GM13976 (cell line): Measurements from ENCODE around the gene REN.

ENCODE experiments used
- DNase-seq: peaks from one replicate; pipeline ENCODE4 v3.0.0; 2012; ENCODE audit warnings: low spot score
- CTCF ChIP-seq: IDR thresholded peaks from 2 replicates; pipeline ENCODE4 v1.5.1; 2012; ENCODE audit warnings: borderline replicate concordance, mild to moderate bottlenecking; ENCODE audit not compliant: insufficient read depth; ENCODE audit errors: extremely low read depth, missing control alignments, control extremely low read depth
- in situ Hi-C: fragments of 300-500 bp; cut with MboI; formaldehyde crosslinking; loops from one replicate; pipeline ENCODE4 v1.12.0; 2022; ENCODE audit warnings: low sequenced_read_pairs, mixed read lengths, inconsistent platforms; ENCODE audit not compliant: unreplicated experiment

REN gene

GRCh38 chr1:204180133-204180532 is 14.0 kb upstream of the REN start:
- no peak for DNase-seq

GRCh38 chr1:204178487-204179281 is 12.5 kb upstream of the REN start:
- in situ Hi-C loops, result no loop called here
- TF ChIP-seq CTCF, result no peak
- no peak for DNase-seq

More at GRCh38 chr1:204180133-204180532, 14.0 kb upstream of the REN start:
- in situ Hi-C loops, result no loop called here
- TF ChIP-seq CTCF, result no peak

GRCh38 chr1:204177133-204177532 is 11.0 kb upstream of the REN start:
- in situ Hi-C loops, result no loop called here
- TF ChIP-seq CTCF, result no peak
- no peak for DNase-seq

- no peak for DNase-seq
- in situ Hi-C loops, result no loop called here
- TF ChIP-seq CTCF, result no peak
These were observed 9.9 kb upstream of the REN start for GRCh38 chr1:204176049-204176448.

GRCh38 chr1:204174958-204175357 is 8.8 kb upstream of the REN start:
- TF ChIP-seq CTCF, result no peak
- no peak for DNase-seq
- in situ Hi-C loops, result no loop called here

GRCh38 chr1:204172404-204173029 is 6.4 kb upstream of the REN start:
- no peak for TF ChIP-seq CTCF
- no peak for DNase-seq
- in situ Hi-C loops, result no loop called here

- DNase-seq, result no peak
- in situ Hi-C loops, result no loop called here
These were observed 5.6 kb upstream of the REN start for GRCh38 chr1:204171751-204172178.

More at GRCh38 chr1:204171751-204172178, 5.6 kb upstream of the REN start:
- no peak for TF ChIP-seq CTCF
